ENCODE measurements around the gene GPR62.

Gene GPR62

DNA sequence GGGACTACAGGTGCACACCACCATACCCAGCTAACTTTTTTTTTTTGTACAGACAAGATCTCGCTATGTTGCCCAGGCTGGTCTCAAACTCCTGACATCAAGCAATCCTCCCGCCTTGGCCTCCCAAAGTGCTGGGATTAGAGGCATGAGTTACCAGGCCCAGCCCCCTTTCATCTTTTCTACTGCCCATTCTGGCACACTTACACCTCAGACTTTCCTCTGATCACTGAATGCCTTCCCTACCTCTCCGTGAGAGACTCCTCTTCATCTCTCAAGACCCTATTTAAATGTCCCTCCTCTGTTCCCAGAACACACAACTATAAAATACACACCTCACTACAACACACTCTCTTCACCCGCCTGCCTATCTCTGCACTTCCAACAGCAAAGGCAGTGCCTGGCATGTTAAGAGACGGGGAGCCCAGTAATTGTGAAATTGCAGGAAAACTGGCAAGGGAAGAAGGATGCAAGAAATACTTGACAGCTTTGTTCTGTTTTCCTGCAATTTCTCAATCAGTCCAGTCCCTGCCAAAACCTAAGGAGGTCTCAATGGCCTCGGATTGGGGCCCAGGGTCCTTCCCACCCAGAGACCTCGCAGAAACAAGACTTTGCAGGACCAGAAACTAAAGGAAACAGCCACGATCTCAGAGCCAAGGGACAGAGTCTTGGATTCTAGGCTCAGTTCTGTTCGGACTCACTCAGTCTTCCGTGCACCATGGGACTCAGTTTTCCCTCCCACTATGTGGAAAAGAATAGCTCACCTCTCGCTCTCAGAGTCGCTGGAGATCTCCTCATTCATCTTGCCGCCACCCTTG, 14.3 kb upstream of the GPR62 start:
- TF ChIP-seq, protein P1, sequence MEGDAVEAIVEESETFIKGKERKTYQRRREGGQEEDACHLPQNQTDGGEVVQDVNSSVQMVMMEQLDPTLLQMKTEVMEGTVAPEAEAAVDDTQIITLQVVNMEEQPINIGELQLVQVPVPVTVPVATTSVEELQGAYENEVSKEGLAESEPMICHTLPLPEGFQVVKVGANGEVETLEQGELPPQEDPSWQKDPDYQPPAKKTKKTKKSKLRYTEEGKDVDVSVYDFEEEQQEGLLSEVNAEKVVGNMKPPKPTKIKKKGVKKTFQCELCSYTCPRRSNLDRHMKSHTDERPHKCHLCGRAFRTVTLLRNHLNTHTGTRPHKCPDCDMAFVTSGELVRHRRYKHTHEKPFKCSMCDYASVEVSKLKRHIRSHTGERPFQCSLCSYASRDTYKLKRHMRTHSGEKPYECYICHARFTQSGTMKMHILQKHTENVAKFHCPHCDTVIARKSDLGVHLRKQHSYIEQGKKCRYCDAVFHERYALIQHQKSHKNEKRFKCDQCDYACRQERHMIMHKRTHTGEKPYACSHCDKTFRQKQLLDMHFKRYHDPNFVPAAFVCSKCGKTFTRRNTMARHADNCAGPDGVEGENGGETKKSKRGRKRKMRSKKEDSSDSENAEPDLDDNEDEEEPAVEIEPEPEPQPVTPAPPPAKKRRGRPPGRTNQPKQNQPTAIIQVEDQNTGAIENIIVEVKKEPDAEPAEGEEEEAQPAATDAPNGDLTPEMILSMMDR (conservative IDR thresholded peaks at IDR 0.05; ENCODE audit: low read depth, low read length): no peak
- peak; percentile 21 for DNase-seq (ENCODE audit: low read depth)
- peak overlapping the region; percentile 87 for H3K4me3 ChIP-seq (ENCODE audit: low read depth, low read length)

DNA sequence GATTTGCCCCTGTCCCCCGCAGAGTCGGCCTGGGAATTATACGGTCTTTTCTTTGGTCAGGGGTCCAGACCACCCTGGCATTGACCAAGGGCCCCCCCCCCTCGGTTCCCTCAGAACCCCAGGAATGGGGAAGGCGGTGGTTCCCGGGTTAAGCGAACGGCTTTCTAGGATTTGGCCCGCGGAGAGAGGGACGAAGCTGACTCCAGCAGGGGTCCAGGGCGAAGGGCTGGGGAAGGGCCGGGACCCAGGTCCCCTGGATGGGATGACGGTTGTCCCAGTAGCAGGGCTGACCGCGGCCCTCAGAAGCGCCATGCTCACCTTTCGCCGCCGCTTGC, 13.8 kb upstream of the GPR62 start:
- no peak for DNase-seq (ENCODE audit: low read depth)
- TF ChIP-seq, protein P1 (conservative IDR thresholded peaks at IDR 0.05; ENCODE audit: low read depth, low read length): no peak
- peak overlapping the region; percentile 87 for H3K4me3 ChIP-seq (ENCODE audit: low read depth, low read length)

- TF ChIP-seq, protein P1 (conservative IDR thresholded peaks at IDR 0.05; ENCODE audit: low read depth, low read length): peak; percentile 99
- H3K4me3 ChIP-seq (ENCODE audit: low read depth, low read length): peak within 1 kb of the TSS; percentile 87
- peak; percentile 100 for DNase-seq (ENCODE audit: low read depth)
Observed at GRCh38 chr3:51941798-51942602, 13.2 kb upstream of the GPR62 start, which contains the start of the genes PARP3 and RRP9. Gene PARP3, plus strand, starts transcription at chr3:51942363. Its CDS starts 993 bp downstream, at chr3:51943356. Gene RRP9, minus strand, starts transcription at chr3:51941904. Its CDS starts 37 bp downstream, at chr3:51941867.

DNA sequence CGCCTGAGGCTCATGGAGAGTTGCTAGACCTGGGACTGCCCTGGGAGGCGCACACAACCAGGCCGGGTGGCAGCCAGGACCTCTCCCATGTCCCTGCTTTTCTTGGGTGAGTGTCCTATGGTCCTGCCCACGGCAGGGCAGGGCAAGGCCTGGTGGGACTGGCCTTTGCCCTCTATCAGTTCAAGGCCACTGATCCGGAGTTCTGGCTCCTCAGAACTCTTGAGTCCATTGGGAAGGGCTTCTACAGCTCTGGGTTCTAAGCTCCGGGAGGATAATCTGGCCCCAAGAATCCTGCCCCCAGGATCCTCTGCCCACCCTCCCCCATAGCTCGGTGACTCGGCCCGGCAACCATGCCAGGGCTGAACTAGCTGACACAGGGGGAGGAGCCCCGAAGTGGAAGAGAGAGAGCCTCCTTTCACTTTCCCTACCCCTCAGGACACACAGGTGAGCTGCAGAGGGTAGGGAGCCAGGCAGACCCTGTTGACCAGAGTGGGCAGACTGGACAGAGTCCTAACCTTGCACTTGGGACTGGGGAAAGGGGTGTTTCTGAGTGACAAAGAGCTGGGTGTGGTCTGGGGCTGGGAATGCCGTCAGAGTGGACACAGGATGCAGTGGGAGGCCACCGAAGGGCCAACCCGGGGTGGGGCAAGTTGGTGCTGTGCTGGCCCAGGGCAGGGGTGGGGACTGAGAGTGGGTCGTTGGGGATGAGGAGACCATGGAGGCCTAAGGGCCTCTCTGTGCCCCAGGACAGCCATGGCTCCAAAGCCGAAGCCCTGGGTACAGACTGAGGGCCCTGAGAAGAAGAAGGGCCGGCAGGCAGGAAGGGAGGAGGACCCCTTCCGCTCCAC, 12.4 kb upstream of the GPR62 start:
- peak overlapping the region; percentile 63 for H3K4me3 ChIP-seq (ENCODE audit: low read depth, low read length)
- TF ChIP-seq, protein P1 (conservative IDR thresholded peaks at IDR 0.05; ENCODE audit: low read depth, low read length): no peak
- peak; percentile 41 for DNase-seq (ENCODE audit: low read depth)

- TF ChIP-seq, protein P1 (conservative IDR thresholded peaks at IDR 0.05; ENCODE audit: low read depth, low read length): no peak
- no peak for DNase-seq (ENCODE audit: low read depth)
- no peak overlapping the region for H3K4me3 ChIP-seq (ENCODE audit: low read depth, low read length)
Observed at GRCh38 chr3:51943451-51944391, 11.5 kb upstream of the GPR62 start.

Measured in choroid plexus epithelial cell (primary cell).